Caco-2 (cell line): ENCODE data around the gene LHX3. TPM values are rescaled to one million over a fixed set of nuclear protein-coding genes. Genes with fewer than 3 reads are reported as not detected.

Source experiments
- BruUV-seq: library from RNA; stranded (reverse); fragments of 400-500 nt; replicated peaks from 2 replicates; lab custom pipeline; 2021; lab: Mats Ljungman, UMichigan
- CTCF ChIA-PET: fragments of 300-600 bp; sonication (Branson Sonifier 250); formaldehyde crosslinking; loops from one replicate; lab custom pipeline; 2022; ENCODE audit warnings: antibody characterized with exemption; lab: Charles Lee
- POLR2A ChIA-PET: fragments of 300-600 bp; sonication (Branson Sonifier 250); formaldehyde crosslinking; loops from one replicate; lab custom pipeline; 2022; ENCODE audit warnings: antibody characterized with exemption; lab: Charles Lee
- DNase-seq, 2 experiments: peaks; one replicate each; pipeline versions ENCODE4 v3.0.0 to v3.0.0-alpha.2; 2020 to 2022
- H3K27me3 ChIP-seq: replicated peaks from 2 replicates; pipeline ENCODE4 v1.6.0; 2011; ENCODE audit warnings: low read length; ENCODE audit not compliant: control insufficient read depth, insufficient read depth
- H3K36me3 ChIP-seq: 2 replicates; pipeline ENCODE4 v1.5.1; 2011; ENCODE audit warnings: low read length; ENCODE audit not compliant: control insufficient read depth, insufficient read depth
- H3K4me1 ChIP-seq: fragments of 250-450 bp; sonication (Bioruptor Pico); 2 replicates; pipeline ENCODE4 v1.5.1; 2020; ENCODE audit warnings: mild to moderate bottlenecking
- H3K4me3 ChIP-seq: 2 replicates; pipeline ENCODE4 v1.5.1; 2011; ENCODE audit warnings: low read depth, mild to moderate bottlenecking, control low read depth, low read length
- H3K9me3 ChIP-seq: fragments of 250-450 bp; sonication (Bioruptor Pico); 2 replicates; pipeline ENCODE4 v1.5.1; 2020; ENCODE audit warnings: mild to moderate bottlenecking, moderate library complexity
- H3K27ac Mint-ChIP-seq: one replicate; pipeline ENCODE4 v1.8.0; 2022; ENCODE audit warnings: mixed read lengths; ENCODE audit not compliant: unreplicated experiment
- H3K27me3 Mint-ChIP-seq: one replicate; pipeline ENCODE4 v1.8.0; 2022; ENCODE audit warnings: mixed read lengths; ENCODE audit not compliant: insufficient read depth, unreplicated experiment
- H3K36me3 Mint-ChIP-seq: one replicate; pipeline ENCODE4 v1.8.0; 2022; ENCODE audit warnings: mild to moderate bottlenecking, mixed read lengths; ENCODE audit not compliant: insufficient read depth, unreplicated experiment
- H3K4me1 Mint-ChIP-seq: one replicate; pipeline ENCODE4 v1.8.0; 2022; ENCODE audit warnings: low read depth, mixed read lengths; ENCODE audit not compliant: unreplicated experiment
- H3K4me3 Mint-ChIP-seq: one replicate; pipeline ENCODE4 v1.8.0; 2022; ENCODE audit warnings: mild to moderate bottlenecking, moderate library complexity, mixed read lengths; ENCODE audit not compliant: unreplicated experiment
- H3K9me3 Mint-ChIP-seq: one replicate; pipeline ENCODE4 v1.8.0; 2022; ENCODE audit warnings: mixed read lengths; ENCODE audit not compliant: unreplicated experiment
- intact Hi-C: fragments of 100-400 bp; cut with micrococcal nuclease; formaldehyde crosslinking; loops from one replicate; pipeline ENCODE4 v1.10.0; 2022; ENCODE audit not compliant: unreplicated experiment
- total RNA-seq: library from RNA; stranded (reverse); gene quantifications from 2 replicates; pipeline ENCODE4 v1.2.3, GENCODE V29; 2022
- TF ChIP-seq, protein P1 (sequence below), 2 experiments: fragments of 200-600 bp in 1 of 2; IDR thresholded peaks; 1 replicate in 1 of 2; 2 replicates in 1 of 2; pipeline versions ENCODE4 v1.5.1 to v1.8.0; 2011 to 2022; ENCODE audit warnings: antibody characterized with exemption in 1 of 2, control low read depth in 1 of 2, inconsistent platforms in 1 of 2, low read depth in 1 of 2, low read length in 1 of 2, mild to moderate bottlenecking in 1 of 2, moderate library complexity in 1 of 2; ENCODE audit not compliant: insufficient read depth in 1 of 2, severe bottlenecking in 1 of 2, unreplicated experiment in 1 of 2

Gene LHX3
- total RNA-seq, 1 experiment from 2014 or later: 1.2 TPM

DNA sequence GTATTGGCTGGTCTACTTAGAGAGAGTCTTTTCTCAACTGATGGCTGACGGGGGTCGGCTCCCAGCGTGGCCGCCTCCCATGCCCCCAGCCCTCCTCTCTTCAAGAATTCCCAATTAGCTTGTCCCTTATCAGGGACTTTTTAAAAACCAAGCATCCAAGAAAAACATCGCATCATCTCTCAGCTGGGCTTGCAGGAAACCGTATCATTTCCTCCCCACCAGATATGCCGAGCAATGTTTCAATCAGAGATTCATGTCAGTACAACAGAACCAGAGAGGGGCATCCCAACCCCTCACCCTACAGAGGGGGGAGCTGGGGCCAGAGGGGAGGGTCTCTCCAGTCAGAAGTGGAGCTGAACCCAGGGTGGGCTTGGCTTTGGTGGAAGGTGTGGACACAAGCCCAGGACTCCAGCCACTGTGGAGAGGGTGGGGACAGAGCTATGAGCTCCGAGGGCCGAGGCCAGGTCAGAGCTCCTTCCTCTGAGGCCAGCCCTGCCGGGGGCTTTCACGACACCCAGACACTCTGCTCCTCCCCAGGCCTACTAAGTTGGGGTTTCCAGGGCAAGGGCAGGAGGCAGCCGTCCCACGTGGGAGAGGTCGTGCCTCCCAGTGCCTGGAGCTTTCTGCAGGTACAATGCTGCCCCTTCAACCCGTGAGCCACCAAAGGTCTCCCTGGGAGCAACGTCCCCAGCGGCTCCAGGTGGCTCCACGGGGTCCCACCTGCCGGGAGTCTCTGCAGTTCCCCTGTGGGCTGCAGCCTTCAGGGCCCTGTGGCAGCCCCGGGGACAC is 47.3 kb downstream of the LHX3 start:
- Histone ChIP-seq H3K27me3 (no peaks in the 10 kb centered on the region), H3K9me3 (no peaks in the 10 kb centered on the region), H3K36me3 (no peaks in the 10 kb centered on the region), H3K4me1 (no peaks in the 10 kb centered on the region), H3K4me3 (no peak overlapping the region)
- H3K27me3 Mint-ChIP-seq: no peaks in the 10 kb centered on the region
- ChIA-PET CTCF (interaction anchor here (1.2 kb wide), 1 partner anchor 17 kb away, joined by 3 read pairs; no protein-coding TSS in a partner anchor), POLR2A (no interaction called here)
- no peak for DNase-seq
- intact Hi-C loops: no loop called here
- H3K27ac Mint-ChIP-seq: no peak overlapping the region
- BruUV-seq: no TSS peak
- H3K36me3 Mint-ChIP-seq: no peaks in the 10 kb centered on the region
- no peak overlapping the region for H3K4me3 Mint-ChIP-seq
- peaks cover 1% of the 10 kb centered on the region for H3K9me3 Mint-ChIP-seq
- TF ChIP-seq, protein P1, sequence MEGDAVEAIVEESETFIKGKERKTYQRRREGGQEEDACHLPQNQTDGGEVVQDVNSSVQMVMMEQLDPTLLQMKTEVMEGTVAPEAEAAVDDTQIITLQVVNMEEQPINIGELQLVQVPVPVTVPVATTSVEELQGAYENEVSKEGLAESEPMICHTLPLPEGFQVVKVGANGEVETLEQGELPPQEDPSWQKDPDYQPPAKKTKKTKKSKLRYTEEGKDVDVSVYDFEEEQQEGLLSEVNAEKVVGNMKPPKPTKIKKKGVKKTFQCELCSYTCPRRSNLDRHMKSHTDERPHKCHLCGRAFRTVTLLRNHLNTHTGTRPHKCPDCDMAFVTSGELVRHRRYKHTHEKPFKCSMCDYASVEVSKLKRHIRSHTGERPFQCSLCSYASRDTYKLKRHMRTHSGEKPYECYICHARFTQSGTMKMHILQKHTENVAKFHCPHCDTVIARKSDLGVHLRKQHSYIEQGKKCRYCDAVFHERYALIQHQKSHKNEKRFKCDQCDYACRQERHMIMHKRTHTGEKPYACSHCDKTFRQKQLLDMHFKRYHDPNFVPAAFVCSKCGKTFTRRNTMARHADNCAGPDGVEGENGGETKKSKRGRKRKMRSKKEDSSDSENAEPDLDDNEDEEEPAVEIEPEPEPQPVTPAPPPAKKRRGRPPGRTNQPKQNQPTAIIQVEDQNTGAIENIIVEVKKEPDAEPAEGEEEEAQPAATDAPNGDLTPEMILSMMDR (IDR thresholded peaks at IDR 0.05; ENCODE audit: insufficient read depth in 1 of 2, low read depth in 1 of 2, low read length in 1 of 2, severe bottlenecking in 1 of 2, unreplicated experiment in 1 of 2): no peak
- no peaks in the 10 kb centered on the region for H3K4me1 Mint-ChIP-seq

DNA sequence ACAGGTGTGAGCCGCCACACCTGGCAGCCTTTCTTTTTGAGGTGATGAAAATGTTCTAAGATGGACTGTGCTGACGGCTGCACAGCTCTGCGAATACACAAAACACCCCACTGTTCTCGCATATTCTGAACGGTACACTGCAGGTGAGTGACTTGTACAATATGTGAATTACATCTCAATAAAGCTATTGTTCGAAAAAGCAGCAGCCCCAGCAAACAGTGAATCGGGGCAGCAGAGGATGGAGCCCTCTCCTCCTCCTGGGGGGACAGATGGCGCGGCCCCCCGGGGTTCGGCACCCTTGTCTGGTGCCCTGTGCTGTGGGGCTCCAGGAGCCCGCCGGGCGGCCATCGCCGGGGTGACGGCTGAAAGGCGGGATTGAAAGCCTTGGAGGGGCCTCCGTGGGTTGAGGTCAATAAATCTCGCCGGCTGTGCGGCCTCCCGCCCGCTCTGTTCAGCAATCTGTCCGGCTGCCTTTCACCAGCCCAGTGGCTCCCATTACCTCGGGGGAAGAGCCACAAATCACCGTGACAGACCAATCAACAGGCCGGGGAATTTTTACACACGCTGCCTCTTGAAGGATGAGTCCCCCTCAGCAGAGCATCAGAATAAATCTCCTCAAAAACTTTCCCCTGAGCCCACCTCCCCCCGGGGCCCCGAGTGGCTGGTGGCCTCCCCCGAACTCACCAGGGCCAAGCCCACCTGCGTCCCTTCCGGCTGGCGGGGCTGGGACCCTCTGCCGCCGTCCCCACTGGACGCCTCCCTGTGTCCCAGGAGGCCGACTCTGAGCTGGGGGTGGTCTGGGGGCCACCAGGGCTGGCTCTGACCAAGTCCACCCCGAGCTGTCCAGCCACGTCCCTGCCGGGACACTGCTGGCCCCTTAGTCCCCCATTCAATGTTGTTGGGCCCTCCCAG is 48.5 kb downstream of the LHX3 start:
- Histone ChIP-seq H3K4me1 (no peaks in the 10 kb centered on the region), H3K9me3 (no peaks in the 10 kb centered on the region), H3K36me3 (no peaks in the 10 kb centered on the region), H3K4me3 (no peak overlapping the region), H3K27me3 (no peaks in the 10 kb centered on the region)
- no peak for DNase-seq
- Mint-ChIP-seq H3K9me3 (no peaks in the 10 kb centered on the region), H3K27me3 (no peaks in the 10 kb centered on the region), H3K27ac (no peak overlapping the region), H3K4me3 (no peak overlapping the region), H3K36me3 (no peaks in the 10 kb centered on the region), H3K4me1 (no peaks in the 10 kb centered on the region)
- no TSS peak for BruUV-seq
- POLR2A ChIA-PET: no interaction called here
- intact Hi-C loops: no loop called here
- TF ChIP-seq, protein P1 (IDR thresholded peaks at IDR 0.05; ENCODE audit: insufficient read depth in 1 of 2, low read depth in 1 of 2, low read length in 1 of 2, severe bottlenecking in 1 of 2, unreplicated experiment in 1 of 2): no peak
- CTCF ChIA-PET: interaction anchor here (1.2 kb wide), 1 partner anchor 19 kb away, joined by 3 read pairs; no protein-coding TSS in a partner anchor

DNA sequence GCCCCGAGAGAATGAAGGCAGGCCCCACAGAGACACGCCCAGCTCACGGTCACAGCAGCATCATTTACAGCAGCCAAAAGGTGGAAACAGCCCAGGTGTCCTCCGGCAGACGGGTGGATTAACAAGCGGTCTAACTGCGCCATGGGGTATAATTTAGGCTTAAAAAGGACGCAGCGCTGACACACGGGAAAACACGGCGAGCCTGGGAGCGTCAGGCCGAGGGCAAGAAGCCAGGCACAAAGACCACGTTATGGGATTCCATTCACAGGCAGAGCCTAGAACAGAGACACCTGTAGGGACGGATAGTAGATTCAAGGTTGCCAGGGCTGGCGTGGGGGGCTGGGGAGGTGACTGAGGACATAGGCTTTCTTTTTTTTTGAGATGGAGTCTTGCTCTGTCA is 49.4 kb downstream of the LHX3 start:
- Histone ChIP-seq H3K9me3 (no peaks in the 10 kb centered on the region), H3K4me3 (no peak overlapping the region), H3K4me1 (no peaks in the 10 kb centered on the region), H3K36me3 (no peaks in the 10 kb centered on the region), H3K27me3 (no peaks in the 10 kb centered on the region)
- BruUV-seq: no TSS peak
- Mint-ChIP-seq H3K9me3 (no peaks in the 10 kb centered on the region), H3K27ac (no peak overlapping the region), H3K36me3 (no peaks in the 10 kb centered on the region), H3K27me3 (no peaks in the 10 kb centered on the region), H3K4me1 (no peaks in the 10 kb centered on the region), H3K4me3 (no peak overlapping the region)
- no peak for DNase-seq
- intact Hi-C loops: no loop called here
- POLR2A ChIA-PET: no interaction called here
- CTCF ChIA-PET: interaction anchor here (0.6 kb wide), 1 partner anchor 104 kb away, joined by 3 read pairs; no protein-coding TSS in a partner anchor
- TF ChIP-seq, protein P1 (IDR thresholded peaks at IDR 0.05; ENCODE audit: insufficient read depth in 1 of 2, low read depth in 1 of 2, low read length in 1 of 2, severe bottlenecking in 1 of 2, unreplicated experiment in 1 of 2): no peak
